ENCODE results near the gene ABCB8.
"Not testable (repeated sequence)": the region's sequence is repeated elsewhere in the genome, so short reads cannot be mapped to it uniquely, and the experiment has no call there.

Gene ABCB8

GRCh38 chr7:150998341-150998740, 29.9 kb upstream of the ABCB8 start:
- no peak for DNase-seq

- no peak for DNase-seq
These were observed 29.2 kb upstream of the ABCB8 start for GRCh38 chr7:150999001-150999400.

- no peak for DNase-seq
These were observed 28.6 kb upstream of the ABCB8 start for GRCh38 chr7:150999497-151000230.

GRCh38 chr7:151000897-151001495, 27.3 kb upstream of the ABCB8 start:
- no peak for DNase-seq

GRCh38 chr7:151001546-151001945, 26.7 kb upstream of the ABCB8 start:
- no peak for DNase-seq

GRCh38 chr7:151003572-151003971, 24.7 kb upstream of the ABCB8 start:
- DNase-seq: no peak

- DNase-seq: no peak
These were observed 22.7 kb upstream of the ABCB8 start for GRCh38 chr7:151005566-151005965.

GRCh38 chr7:151006590-151007300, 21.5 kb upstream of the ABCB8 start:
- no peak for DNase-seq

GRCh38 chr7:151007469-151007898, 20.8 kb upstream of the ABCB8 start:
- no peak for DNase-seq

- no peak for DNase-seq
These were observed 20.1 kb upstream of the ABCB8 start for GRCh38 chr7:151008143-151008510.

GRCh38 chr7:151008511-151009323, 19.5 kb upstream of the ABCB8 start:
- DNase-seq: no peak

- DNase-seq: no peak
These were observed 18.8 kb upstream of the ABCB8 start for GRCh38 chr7:151009327-151010036.

GRCh38 chr7:151010037-151010306, 18.3 kb upstream of the ABCB8 start:
- no peak for DNase-seq

- DNase-seq: no peak
These were observed 17.7 kb upstream of the ABCB8 start for GRCh38 chr7:151010307-151011096.

GRCh38 chr7:151011097-151011409, 17.2 kb upstream of the ABCB8 start:
- no peak for DNase-seq

GRCh38 chr7:151011616-151012015, 16.6 kb upstream of the ABCB8 start:
- not testable (repeated sequence) for DNase-seq

- no peak for DNase-seq
These were observed 16.1 kb upstream of the ABCB8 start for GRCh38 chr7:151012031-151012692.

- DNase-seq: no peak
These were observed 15.3 kb upstream of the ABCB8 start for GRCh38 chr7:151012911-151013347.

GRCh38 chr7:151013356-151013732, 14.9 kb upstream of the ABCB8 start:
- DNase-seq: no peak

- DNase-seq: no peak
These were observed 14.3 kb upstream of the ABCB8 start for GRCh38 chr7:151013733-151014497.

GRCh38 chr7:151014950-151015349, 13.3 kb upstream of the ABCB8 start:
- no peak for DNase-seq
